ENCODE measurements around the gene QPCTL. TPM values are rescaled to one million over a fixed set of nuclear protein-coding genes. Genes with fewer than 3 reads are reported as not detected.
"Not testable (repeated sequence)": the region's sequence is repeated elsewhere in the genome, so short reads cannot be mapped to it uniquely, and the experiment has no call there.

The QPCTL gene
- total RNA-seq, 1 donor = 8.0 TPM

GRCh38 chr19:45717983-45718650 is 25.7 kb downstream of the QPCTL start:
- TF ChIP-seq CTCF (IDR thresholded peaks at IDR 0.05; ENCODE audit: insufficient read depth, low read length) = no peak
- no peak for DNase-seq (ENCODE audit: low read depth)

GRCh38 chr19:45720065-45720464 is 27.6 kb downstream of the QPCTL start:
- not testable (repeated sequence) for DNase-seq (ENCODE audit: low read depth); H3K4me3 ChIP-seq (ENCODE audit: low read depth, low read length)

More at GRCh38 chr19:45717983-45718650, 25.7 kb downstream of the QPCTL start:
- peak overlapping the region; percentile 70 for H3K4me3 ChIP-seq (ENCODE audit: low read depth, low read length)

- not testable (repeated sequence) for DNase-seq (ENCODE audit: low read depth)
These were observed 36.2 kb downstream of the QPCTL start for GRCh38 chr19:45728683-45729082.

GRCh38 chr19:45729800-45730290 is 37.4 kb downstream of the QPCTL start:
- DNase-seq (ENCODE audit: low read depth) = no peak
- peak overlapping the region; percentile 95 for H3K4me3 ChIP-seq (ENCODE audit: low read depth, low read length)
- TF ChIP-seq CTCF (IDR thresholded peaks at IDR 0.05; ENCODE audit: insufficient read depth, low read length) = no peak

More at GRCh38 chr19:45728683-45729082, 36.2 kb downstream of the QPCTL start:
- not testable (repeated sequence) for H3K4me3 ChIP-seq (ENCODE audit: low read depth, low read length)

GRCh38 chr19:45730368-45731288 is 38.2 kb downstream of the QPCTL start, which contains the start of gene FBXO46:
TSS of gene FBXO46 (minus strand) at chr19:45730896. CDS start at chr19:45713495, 17,401 bp downstream.
- peak within 1 kb of the TSS; percentile 95 for H3K4me3 ChIP-seq (ENCODE audit: low read depth, low read length)
- peak; percentile 99 for DNase-seq (ENCODE audit: low read depth)
- peak; percentile 32 for TF ChIP-seq CTCF (IDR thresholded peaks at IDR 0.05; ENCODE audit: insufficient read depth, low read length)

GRCh38 chr19:45733160-45733810 is 40.8 kb downstream of the QPCTL start, which contains the start of gene MEIOSIN:
TSS of gene MEIOSIN (plus strand) at chr19:45733439. CDS start at chr19:45735377, 1,938 bp downstream.
- TF ChIP-seq CTCF (IDR thresholded peaks at IDR 0.05; ENCODE audit: insufficient read depth, low read length) = no peak
- no peak within 1 kb of the TSS for H3K4me3 ChIP-seq (ENCODE audit: low read depth, low read length)
- DNase-seq (ENCODE audit: low read depth) = no peak

- TF ChIP-seq CTCF (IDR thresholded peaks at IDR 0.05; ENCODE audit: insufficient read depth, low read length) = no peak
- H3K4me3 ChIP-seq (ENCODE audit: low read depth, low read length) = no peak overlapping the region
- DNase-seq (ENCODE audit: low read depth) = no peak
These were observed 47.3 kb downstream of the QPCTL start for GRCh38 chr19:45739498-45740439.
